GM23338 (cell line): ENCODE data around the gene MFSD6. TPM values are rescaled to one million over a fixed set of nuclear protein-coding genes. Genes with fewer than 3 reads are reported as not detected.
"Not testable (repeated sequence)": the region's sequence is repeated elsewhere in the genome, so short reads cannot be mapped to it uniquely, and the experiment has no call there.

Experiments
- ATAC-seq: fragments of 200-7000 bp; cut with Tn5 transposase; 3 replicates; pipeline ENCODE4 v1.9.1; 2020
- DNase-seq: peaks from one replicate; pipeline ENCODE4 v3.0.0-alpha.2; 2015; ENCODE audit warnings: low spot score
- H2AFZ ChIP-seq: fragments of 200-600 bp; sonication (generic); 2 replicates; pipeline ENCODE4 v1.8.0; 2016; ENCODE audit warnings: antibody characterized with exemption, mild to moderate bottlenecking, moderate library complexity
- H3F3A ChIP-seq: fragments of 200-600 bp; sonication (generic); replicated peaks from 2 replicates; pipeline ENCODE4 v1.8.0; 2017; ENCODE audit warnings: antibody characterized with exemption, mixed run types, low read depth
- H3K27ac ChIP-seq: fragments of 200-600 bp; sonication (generic); 2 replicates; pipeline ENCODE4 v1.6.1; 2016; ENCODE audit warnings: low read depth
- H3K27me3 ChIP-seq: fragments of 200-600 bp; sonication (generic); 2 replicates; pipeline ENCODE4 v1.8.0; 2016; ENCODE audit warnings: mild to moderate bottlenecking, mixed run types, moderate library complexity; ENCODE audit not compliant: insufficient read depth
- H3K36me3 ChIP-seq: fragments of 200-600 bp; sonication (generic); 2 replicates; pipeline ENCODE4 v1.8.0; 2016; ENCODE audit warnings: mild to moderate bottlenecking; ENCODE audit not compliant: insufficient read depth
- H3K4me1 ChIP-seq: fragments of 200-600 bp; sonication (generic); 2 replicates; pipeline ENCODE4 v1.8.0; 2016; ENCODE audit warnings: mild to moderate bottlenecking, moderate library complexity; ENCODE audit not compliant: insufficient read depth
- H3K4me2 ChIP-seq: fragments of 200-600 bp; sonication (generic); 2 replicates; pipeline ENCODE4 v1.7.1; 2017; ENCODE audit warnings: mixed run types
- H3K4me3 ChIP-seq: fragments of 200-600 bp; sonication (generic); 2 replicates; pipeline ENCODE4 v1.6.1; 2016; ENCODE audit warnings: mixed run types
- H3K79me2 ChIP-seq: fragments of 200-600 bp; sonication (generic); replicated peaks from 2 replicates; pipeline ENCODE4 v1.8.0; 2017; ENCODE audit warnings: mild to moderate bottlenecking; ENCODE audit not compliant: insufficient read depth
- H3K9me2 ChIP-seq: fragments of 200-600 bp; sonication (generic); 2 replicates; pipeline ENCODE4 v1.8.0; 2017; ENCODE audit not compliant: insufficient read depth
- H4K20me1 ChIP-seq: fragments of 200-600 bp; sonication (generic); replicated peaks from 2 replicates; pipeline ENCODE4 v1.8.0; 2017; ENCODE audit warnings: mild to moderate bottlenecking; ENCODE audit not compliant: insufficient read depth
- H3K27ac Mint-ChIP-seq: 2 replicates; pipeline ENCODE4 v1.8.0; 2020; ENCODE audit warnings: inconsistent platforms, mild to moderate bottlenecking, moderate library complexity, mixed read lengths
- H3K27me3 Mint-ChIP-seq: 3 replicates; pipeline ENCODE4 v1.8.0; 2022; ENCODE audit warnings: low read depth, mild to moderate bottlenecking, moderate library complexity, mixed read lengths, inconsistent platforms; ENCODE audit not compliant: insufficient read depth, poor library complexity
- H3K36me3 Mint-ChIP-seq: 3 replicates; pipeline ENCODE4 v1.8.0; 2021; ENCODE audit warnings: low read depth, mild to moderate bottlenecking, inconsistent platforms, moderate library complexity, mixed read lengths
- H3K4me1 Mint-ChIP-seq: 3 replicates; pipeline ENCODE4 v1.8.0; 2020; ENCODE audit warnings: mild to moderate bottlenecking, inconsistent platforms, mixed read lengths
- H3K4me3 Mint-ChIP-seq: 3 replicates; pipeline ENCODE4 v1.8.0; 2021; ENCODE audit warnings: moderate library complexity, mild to moderate bottlenecking, inconsistent platforms, mixed read lengths
- H3K9me3 Mint-ChIP-seq: 3 replicates; pipeline ENCODE4 v1.8.0; 2020; ENCODE audit warnings: moderate library complexity, mild to moderate bottlenecking, inconsistent platforms, mixed read lengths
- CREB1 ChIP-seq: fragments of 250-450 bp; sonication (Bioruptor Pico); IDR thresholded peaks from 2 replicates; pipeline ENCODE4 v1.5.0; 2020; ENCODE audit warnings: low read depth, mild to moderate bottlenecking, moderate library complexity
- CTCF ChIP-seq, 2 experiments: fragments of 200-600 bp in 1 of 2; sonication (generic) in 1 of 2; conservative IDR thresholded peaks; 2 replicates each; pipeline versions ENCODE4 v1.5.1 to v1.6.1; 2016 to 2017; ENCODE audit warnings: antibody characterized with exemption in 2 of 2, low read depth in 2 of 2, mild to moderate bottlenecking in 2 of 2, moderate library complexity in 1 of 2
- EZH2phosphoT487 ChIP-seq: fragments of 200-600 bp; sonication (generic); IDR thresholded peaks from one replicate; pipeline ENCODE4 v1.8.1; 2018; ENCODE audit warnings: antibody characterized with exemption; ENCODE audit not compliant: unreplicated experiment
- JUNB ChIP-seq: IDR thresholded peaks from one replicate; pipeline ENCODE4 v1.6.1; 2016; ENCODE audit warnings: antibody characterized with exemption; ENCODE audit not compliant: unreplicated experiment
- NANOG ChIP-seq: IDR thresholded peaks from 2 replicates; pipeline ENCODE4 v1.6.1; 2016; ENCODE audit warnings: antibody characterized with exemption, borderline replicate concordance
- POLR2AphosphoS5 ChIP-seq: IDR thresholded peaks from 2 replicates; pipeline ENCODE4 v1.6.1; 2016; ENCODE audit warnings: antibody characterized with exemption, low read depth
- REST ChIP-seq: IDR thresholded peaks from one replicate; pipeline ENCODE4 v1.6.1; 2018; ENCODE audit warnings: antibody characterized with exemption; ENCODE audit not compliant: unreplicated experiment
- STAT1 ChIP-seq: IDR thresholded peaks from one replicate; pipeline ENCODE4 v1.6.1; 2016; ENCODE audit warnings: antibody characterized with exemption; ENCODE audit not compliant: unreplicated experiment
- ZNF114 ChIP-seq: fragments of 250-450 bp; sonication (Bioruptor Pico); IDR thresholded peaks from 2 replicates; pipeline ENCODE4 v1.5.0; 2020; ENCODE audit warnings: mild to moderate bottlenecking, moderate library complexity
- ZNF331 ChIP-seq: fragments of 250-450 bp; sonication (Bioruptor Pico); IDR thresholded peaks from 2 replicates; pipeline ENCODE4 v1.5.0; 2020; ENCODE audit warnings: low read depth, mild to moderate bottlenecking, moderate library complexity
- ZNF462 ChIP-seq: fragments of 250-450 bp; sonication (Bioruptor Pico); IDR thresholded peaks from 2 replicates; pipeline ENCODE4 v1.5.0; 2020; ENCODE audit warnings: mild to moderate bottlenecking, moderate library complexity
- polyA plus RNA-seq: library from polyadenylated mRNA; unstranded; fragments of >200 nt; fragmentation: Nextera tagmentation; extraction: Ambion mirVana; gene quantifications from 2 replicates; pipeline ENCODE4 v1.2.1, GENCODE V29; 2016
- total RNA-seq: library from RNA; depleted of rRNA; stranded (reverse); fragments of >200 nt; shearing (Covaris generic); gene quantifications from 2 replicates; pipeline ENCODE4 v1.2.3, GENCODE V29; 2014

Gene MFSD6
- total and polyA plus RNA-seq, 2 experiments from 2014 or later: 2.3 to 9.6 TPM

- not testable (repeated sequence) for H3K9me3 Mint-ChIP-seq
Measured at GRCh38 chr2:190494600-190495227, 86.6 kb downstream of the MFSD6 start.

GRCh38 chr2:190497428-190497827, 89.3 kb downstream of the MFSD6 start:
- peak overlapping the region; percentile 57; the same call in 1 of the 2 replicates for H3K27ac Mint-ChIP-seq
- Histone ChIP-seq H3K4me2 (no peak overlapping the region), H3F3A (no peaks in the 10 kb centered on the region), H3K4me1 (peaks cover 10% of the 10 kb centered on the region), H3K27me3 (no peaks in the 10 kb centered on the region), H3K79me2 (no peaks in the 10 kb centered on the region), H3K9me2 (no peaks in the 10 kb centered on the region), H3K4me3 (no peak overlapping the region), H4K20me1 (no peaks in the 10 kb centered on the region), H3K36me3 (no peaks in the 10 kb centered on the region), H2AFZ (no peak overlapping the region), H3K27ac (no peak overlapping the region)
- peaks cover 9% of the 10 kb centered on the region; the same call in 1 of the 3 replicates for H3K36me3 Mint-ChIP-seq
- H3K9me3 Mint-ChIP-seq: no peaks in the 10 kb centered on the region; the same call in 2 of the 3 replicates
- peaks cover 4% of the 10 kb centered on the region for H3K27me3 Mint-ChIP-seq
- ATAC-seq: no peak
- no peak overlapping the region for H3K4me3 Mint-ChIP-seq
- peaks cover 17% of the 10 kb centered on the region; the same call in 2 of the 3 replicates for H3K4me1 Mint-ChIP-seq
- peak; percentile 35 for DNase-seq
- TF ChIP-seq CREB1 (CRISPR knock-in tag) (no peak), REST (no peak), EZH2phosphoT487 (no peak), JUNB (no peak), ZNF331 (no peak), NANOG (no peak), CTCF (conservative IDR thresholded peaks at IDR 0.05; ENCODE audit: low read depth in 2 of 2) (no peak), POLR2AphosphoS5 (no peak), ZNF114 (no peak), ZNF462 (no peak), STAT1 (no peak)

More at GRCh38 chr2:190494600-190495227, 86.6 kb downstream of the MFSD6 start:
- Mint-ChIP-seq H3K36me3 (peaks cover 15% of the 10 kb centered on the region; the same call in 2 of the 3 replicates), H3K4me1 (peaks cover 11% of the 10 kb centered on the region)
- H3K27ac Mint-ChIP-seq, H3K9me2 ChIP-seq, H3K79me2 ChIP-seq, H2AFZ ChIP-seq, H3K36me3 ChIP-seq, H3K4me3 Mint-ChIP-seq, H3K4me3 ChIP-seq, DNase-seq, H3K4me1 ChIP-seq, H3K27ac ChIP-seq, H4K20me1 ChIP-seq, H3K27me3 ChIP-seq, H3K27me3 Mint-ChIP-seq, H3K4me2 ChIP-seq, ATAC-seq, H3F3A ChIP-seq: not testable (repeated sequence)
